GM13976 (cell line): Measurements from ENCODE around the gene HOXD9.

Source experiments
- DNase-seq: peaks from one replicate; pipeline ENCODE4 v3.0.0; 2012; ENCODE audit warnings: low spot score
- CTCF ChIP-seq: IDR thresholded peaks from 2 replicates; pipeline ENCODE4 v1.5.1; 2012; ENCODE audit warnings: borderline replicate concordance, mild to moderate bottlenecking; ENCODE audit not compliant: insufficient read depth; ENCODE audit errors: extremely low read depth, missing control alignments, control extremely low read depth
- in situ Hi-C: fragments of 300-500 bp; cut with MboI; formaldehyde crosslinking; loops from one replicate; pipeline ENCODE4 v1.12.0; 2022; ENCODE audit warnings: low sequenced_read_pairs, mixed read lengths, inconsistent platforms; ENCODE audit not compliant: unreplicated experiment

Gene HOXD9

GRCh38 chr2:176122683-176123410 lies at the start of gene HOXD9:
Gene HOXD9 (plus strand): TSS chr2:176122719. CDS start chr2:176122769, 50 bp downstream.
- in situ Hi-C loops, result loop anchor here (10.0 kb wide), 1 partner anchor 1032 kb away; no protein-coding TSS in a partner anchor
- TF ChIP-seq CTCF, result no peak
- DNase-seq, result no peak

DNA sequence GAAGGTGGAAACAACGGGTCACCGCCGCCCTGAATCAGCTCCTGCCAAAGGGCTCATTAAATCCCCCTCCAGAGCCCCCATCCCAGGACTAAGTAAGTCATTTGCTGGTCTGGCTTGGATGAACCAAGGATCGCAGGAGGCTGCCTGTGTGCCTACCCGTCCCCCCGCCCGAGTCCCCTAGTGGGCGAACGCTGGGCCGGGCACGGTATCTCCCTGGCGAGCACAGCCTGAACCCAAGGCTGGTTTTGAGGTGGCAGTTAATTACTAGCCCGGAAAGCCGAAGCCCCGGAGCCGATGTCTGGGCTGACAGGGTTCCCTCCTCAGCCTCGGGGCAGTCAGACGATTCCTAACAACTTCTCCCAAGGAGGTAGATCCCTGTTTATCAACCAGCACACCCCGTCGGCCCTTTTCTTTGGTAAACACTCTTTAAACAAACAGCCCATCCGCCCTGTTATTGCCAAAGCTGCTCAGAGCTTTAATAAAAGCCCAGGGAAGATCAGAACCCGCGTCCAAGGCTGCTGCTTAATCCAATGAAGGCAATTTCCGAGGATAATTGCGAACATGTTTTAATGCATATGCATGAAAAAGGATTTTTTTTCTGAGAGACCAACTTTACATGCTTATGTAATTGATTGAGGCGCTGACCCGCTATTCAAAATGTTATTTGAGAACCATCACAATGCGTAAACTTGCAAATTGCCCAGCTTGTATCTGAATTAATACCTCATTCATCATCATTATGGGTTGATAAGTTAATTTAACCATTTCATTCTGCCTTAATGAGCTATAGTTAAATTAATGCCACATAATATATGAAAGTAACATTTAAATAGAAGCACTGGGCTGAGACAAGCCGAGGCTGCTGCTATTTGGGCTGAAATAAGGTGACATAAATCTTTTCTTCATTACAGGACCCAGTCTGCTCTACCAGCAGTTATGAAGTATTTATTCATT lies 49.3 kb upstream of the HOXD9 start:
- no peak for TF ChIP-seq CTCF
- DNase-seq, result no peak
- in situ Hi-C loops, result loop anchor here (10.0 kb wide), 1 partner anchor 378 kb away; no protein-coding TSS in a partner anchor

DNA sequence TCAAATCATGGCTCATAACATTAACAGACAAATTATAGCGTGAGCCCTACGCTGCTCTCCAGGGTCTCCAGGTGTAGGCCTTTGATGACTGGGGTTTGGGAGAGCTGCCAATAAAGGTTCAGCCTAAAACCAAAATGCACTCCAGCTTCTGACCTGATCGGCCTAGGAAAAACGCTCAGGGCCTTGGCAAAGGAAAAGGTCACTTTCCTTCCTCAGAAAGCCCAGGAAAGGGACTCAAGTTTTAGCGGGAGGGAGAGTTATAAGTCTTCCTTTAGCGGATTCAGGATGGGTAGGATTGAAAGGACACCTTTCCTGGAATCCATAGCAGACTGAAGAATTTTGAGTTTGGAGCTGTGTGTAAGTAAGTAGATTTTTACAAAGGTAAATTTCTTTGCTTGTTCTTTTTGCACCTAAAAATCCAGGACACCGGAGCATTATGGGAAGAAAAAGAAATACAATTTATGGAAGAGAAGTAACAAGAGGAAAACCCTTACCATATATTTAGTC lies 47.5 kb upstream of the HOXD9 start:
- TF ChIP-seq CTCF, result no peak
- no peak for DNase-seq
- in situ Hi-C loops, result loop anchor here (10.0 to 25.0 kb wide), 2 partner anchors 380 to 713 kb away; no protein-coding TSS in a partner anchor

GRCh38 chr2:176075481-176075880 lies 47.0 kb upstream of the HOXD9 start:
- TF ChIP-seq CTCF, result no peak
- in situ Hi-C loops, result loop anchor here (10.0 to 25.0 kb wide), 2 partner anchors 381 to 713 kb away; no protein-coding TSS in a partner anchor
- DNase-seq, result no peak

DNA sequence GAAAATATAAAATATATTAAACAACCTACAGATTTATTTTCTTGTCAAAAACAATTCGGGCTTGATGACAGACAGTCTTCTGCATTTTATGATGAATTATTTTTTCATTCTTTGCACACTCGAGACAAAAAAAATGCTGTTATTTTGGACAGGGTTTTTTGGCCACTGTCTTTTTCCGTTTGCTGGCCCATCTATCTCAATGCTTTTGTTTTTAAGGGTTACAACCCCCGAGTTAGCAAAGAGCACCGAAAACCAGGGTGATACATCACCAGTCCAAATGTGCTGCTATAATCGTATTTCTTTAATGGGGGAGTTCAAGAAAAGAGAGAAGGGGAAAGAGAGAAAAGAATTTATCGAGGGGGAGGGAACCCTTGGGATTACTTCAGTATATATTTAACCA lies 46.5 kb upstream of the HOXD9 start:
- DNase-seq, result no peak
- in situ Hi-C loops, result loop anchor here (10.0 to 25.0 kb wide), 2 partner anchors 381 to 714 kb away; no protein-coding TSS in a partner anchor
- TF ChIP-seq CTCF, result no peak

GRCh38 chr2:176076796-176077195 lies 45.7 kb upstream of the HOXD9 start:
- DNase-seq, result no peak
- TF ChIP-seq CTCF, result no peak
- in situ Hi-C loops, result loop anchor here (10.0 to 25.0 kb wide), 2 partner anchors 382 to 714 kb away; no protein-coding TSS in a partner anchor
